GM13976 (cell line): ENCODE data around the gene IFI16.

Source experiments
- DNase-seq: peaks from one replicate; pipeline ENCODE4 v3.0.0; 2012; ENCODE audit warnings: low spot score
- CTCF ChIP-seq: IDR thresholded peaks from 2 replicates; pipeline ENCODE4 v1.5.1; 2012; ENCODE audit warnings: borderline replicate concordance, mild to moderate bottlenecking; ENCODE audit not compliant: insufficient read depth; ENCODE audit errors: extremely low read depth, missing control alignments, control extremely low read depth
- in situ Hi-C: fragments of 300-500 bp; cut with MboI; formaldehyde crosslinking; loops from one replicate; pipeline ENCODE4 v1.12.0; 2022; ENCODE audit warnings: low sequenced_read_pairs, mixed read lengths, inconsistent platforms; ENCODE audit not compliant: unreplicated experiment

Gene IFI16

GRCh38 chr1:159088050-159088449 is 78.3 kb downstream of the IFI16 start:
- no peak for TF ChIP-seq CTCF
- no peak for DNase-seq
- in situ Hi-C loops, result no loop called here

GRCh38 chr1:159088546-159089183 is 79.0 kb downstream of the IFI16 start:
- in situ Hi-C loops, result no loop called here
- no peak for DNase-seq
- TF ChIP-seq CTCF, result no peak

- peak; percentile 29 for DNase-seq
- in situ Hi-C loops, result no loop called here
- peak; percentile 49 for TF ChIP-seq CTCF
Observed at GRCh38 chr1:159089184-159089791, 79.6 kb downstream of the IFI16 start.

GRCh38 chr1:159090286-159091179 is 80.8 kb downstream of the IFI16 start:
- no peak for TF ChIP-seq CTCF
- DNase-seq, result no peak
- in situ Hi-C loops, result no loop called here

- in situ Hi-C loops, result no loop called here
- DNase-seq, result no peak
- no peak for TF ChIP-seq CTCF
Observed at GRCh38 chr1:159091180-159091560, 81.5 kb downstream of the IFI16 start.

GRCh38 chr1:159091607-159092031 is 81.9 kb downstream of the IFI16 start:
- TF ChIP-seq CTCF, result no peak
- no peak for DNase-seq
- in situ Hi-C loops, result no loop called here
